Neural cell (in vitro differentiated cells): Measurements from ENCODE around the gene ROPN1B. TPM values are rescaled to one million over a fixed set of nuclear protein-coding genes. Genes with fewer than 3 reads are reported as not detected.

Source experiments
- H2AFZ ChIP-seq: fragments of 200-600, 300-800 bp; sonication (generic), shearing (Covaris generic); 2 replicates; pipeline ENCODE4 v1.6.0; 2014; ENCODE audit warnings: low read depth, mild to moderate bottlenecking, antibody characterized with exemption, low read length, moderate library complexity
- H3F3A ChIP-seq: fragments of 200-600 bp; shearing (Covaris generic); 2 replicates; pipeline ENCODE4 v1.6.1; 2016; ENCODE audit warnings: mild to moderate bottlenecking, moderate library complexity, mixed read lengths, antibody characterized with exemption, low read length; ENCODE audit not compliant: insufficient read depth, poor library complexity, severe bottlenecking
- H3K27ac ChIP-seq: fragments of 200-600, 300-800 bp; sonication (generic), shearing (Covaris generic); 2 replicates; pipeline ENCODE4 v1.5.1; 2014; ENCODE audit warnings: mild to moderate bottlenecking, low read length, moderate library complexity
- H3K27me3 ChIP-seq: fragments of 300-800, 200-600 bp; sonication (generic), shearing (Covaris generic); 2 replicates; pipeline ENCODE4 v1.6.0; 2014; ENCODE audit warnings: mild to moderate bottlenecking, low read depth, low read length, moderate library complexity; ENCODE audit not compliant: insufficient read depth
- H3K36me3 ChIP-seq: fragments of 300-800, 200-600 bp; sonication (generic), shearing (Covaris generic); 2 replicates; pipeline ENCODE4 v1.5.1; 2014; ENCODE audit warnings: mild to moderate bottlenecking, antibody characterized with exemption, low read length, moderate library complexity; ENCODE audit not compliant: insufficient read depth
- H3K4me2 ChIP-seq: fragments of 300-800, 200-600 bp; sonication (generic), shearing (Covaris generic); 2 replicates; pipeline ENCODE4 v1.6.0; 2014; ENCODE audit warnings: mild to moderate bottlenecking, low read length
- H3K4me3 ChIP-seq: fragments of 300-800, 200-600 bp; sonication (generic), shearing (Covaris generic); 2 replicates; pipeline ENCODE4 v1.5.1; 2014; ENCODE audit warnings: mild to moderate bottlenecking, low read length, moderate library complexity
- H3K79me2 ChIP-seq: fragments of 200-600 bp; shearing (Covaris generic); replicated peaks from 2 replicates; pipeline ENCODE4 v1.6.0; 2014; ENCODE audit warnings: mild to moderate bottlenecking, low read length, moderate library complexity; ENCODE audit not compliant: insufficient read depth
- H3K9ac ChIP-seq: fragments of 300-800, 200-600 bp; sonication (generic), shearing (Covaris generic); 2 replicates; pipeline ENCODE4 v1.6.1; 2016; ENCODE audit warnings: mild to moderate bottlenecking, low read length, mixed read lengths
- H3K9me2 ChIP-seq: fragments of 200-600 bp; shearing (Covaris generic); 2 replicates; pipeline ENCODE4 v1.6.1; 2016; ENCODE audit warnings: mild to moderate bottlenecking, low read length, mixed read lengths; ENCODE audit not compliant: insufficient read depth
- H3K9me3 ChIP-seq: fragments of 200-600, 300-800 bp; sonication (generic), shearing (Covaris generic); 2 replicates; pipeline ENCODE4 v1.6.1; 2016; ENCODE audit warnings: mild to moderate bottlenecking, mixed run types, low read length, moderate library complexity, mixed read lengths
- H4K20me1 ChIP-seq: fragments of 200-600 bp; shearing (Covaris generic); 2 replicates; pipeline ENCODE4 v1.6.1; 2016; ENCODE audit warnings: mild to moderate bottlenecking, mixed run types; ENCODE audit not compliant: insufficient read depth
- EZH2 ChIP-seq: fragments of 200-600, 300-800 bp; shearing (Covaris generic), sonication (generic); IDR thresholded peaks from 2 replicates; pipeline ENCODE4 v1.6.1; 2014; ENCODE audit warnings: antibody characterized with exemption, low read length, borderline replicate concordance, mild to moderate bottlenecking; ENCODE audit not compliant: insufficient read depth, poor library complexity, severe bottlenecking
- MXI1 ChIP-seq: fragments of 450-650 bp; conservative IDR thresholded peaks from 2 replicates; pipeline ENCODE4 v1.6.1; 2014; ENCODE audit warnings: antibody characterized with exemption, mild to moderate bottlenecking; ENCODE audit not compliant: poor library complexity, severe bottlenecking
- POLR2AphosphoS5 ChIP-seq: IDR thresholded peaks from 2 replicates; pipeline ENCODE4 v1.6.1; 2012
- RAD21 ChIP-seq: fragments of 450-650 bp; conservative IDR thresholded peaks from 2 replicates; pipeline ENCODE4 v1.6.1; 2014; ENCODE audit warnings: antibody characterized with exemption, mild to moderate bottlenecking, moderate library complexity
- REST ChIP-seq: IDR thresholded peaks from 2 replicates; pipeline ENCODE4 v1.6.1; 2012; ENCODE audit warnings: borderline replicate concordance
- SMC3 ChIP-seq: fragments of 450-650 bp; conservative IDR thresholded peaks from 2 replicates; pipeline ENCODE4 v1.6.1; 2014; ENCODE audit warnings: antibody characterized with exemption, mild to moderate bottlenecking, moderate library complexity; ENCODE audit not compliant: poor library complexity
- TAF1 ChIP-seq: IDR thresholded peaks from 2 replicates; pipeline ENCODE4 v1.6.1; 2012; ENCODE audit warnings: low read depth
- polyA plus RNA-seq: library from polyadenylated mRNA; depleted of rRNA; stranded (reverse); fragments of >200 nt; gene quantifications from 2 replicates; pipeline ENCODE4 v1.2.3, GENCODE V29; 2014

The ROPN1B gene
- polyA plus RNA-seq, 1 donor from 2014 or later = 0.11 TPM

- TF ChIP-seq SMC3 = no peak
Observed at GRCh38 chr3:126003447-126004190, 34.6 kb downstream of the ROPN1B start (continued).

GRCh38 chr3:126004217-126004616 lies 35.2 kb downstream of the ROPN1B start:
- H3K79me2 ChIP-seq = no peaks in the 10 kb centered on the region
- H3K4me3 ChIP-seq = no peak overlapping the region
- no peaks in the 10 kb centered on the region for H3K27me3 ChIP-seq
- H3K9ac ChIP-seq = no peak overlapping the region
- no peak overlapping the region for H2AFZ ChIP-seq
- TF ChIP-seq REST = no peak
- TF ChIP-seq POLR2AphosphoS5 = no peak
- TF ChIP-seq EZH2 = no peak
- TF ChIP-seq SMC3 = no peak
- no peak for TF ChIP-seq MXI1
- no peak for TF ChIP-seq RAD21
- no peak for TF ChIP-seq TAF1
- peaks cover 8% of the 10 kb centered on the region for H3K36me3 ChIP-seq
- no peaks in the 10 kb centered on the region for H3K9me3 ChIP-seq
- H3K27ac ChIP-seq = no peak overlapping the region
- no peak overlapping the region for H3K4me2 ChIP-seq
- no peaks in the 10 kb centered on the region for H3K9me2 ChIP-seq
- H4K20me1 ChIP-seq = no peaks in the 10 kb centered on the region
- H3F3A ChIP-seq = no peaks in the 10 kb centered on the region

DNA sequence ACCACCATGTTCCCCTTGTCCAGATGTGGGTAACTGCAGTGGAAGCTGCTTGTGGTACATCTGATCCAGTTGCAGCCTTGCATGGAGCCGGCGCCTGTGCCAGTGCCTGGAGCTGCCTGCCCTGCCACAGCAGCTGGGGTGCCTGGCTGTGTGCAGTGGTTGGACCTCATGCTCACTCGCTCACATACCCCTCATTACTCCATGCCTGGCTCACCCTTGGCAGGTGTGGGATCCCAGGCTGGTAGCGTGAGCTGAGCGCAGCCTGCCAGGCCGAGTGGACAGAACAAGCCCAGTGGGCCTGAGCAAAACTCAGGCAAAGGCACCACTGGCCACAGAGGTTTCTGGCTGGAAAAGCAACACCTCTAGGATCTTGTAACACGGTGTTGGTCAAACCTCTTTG lies 35.7 kb downstream of the ROPN1B start:
- no peak overlapping the region for H3K4me2 ChIP-seq
- H3K27me3 ChIP-seq = no peaks in the 10 kb centered on the region
- no peaks in the 10 kb centered on the region for H3K9me3 ChIP-seq
- H3K27ac ChIP-seq = no peak overlapping the region
- no peak overlapping the region for H3K9ac ChIP-seq
- no peaks in the 10 kb centered on the region for H3F3A ChIP-seq
- H2AFZ ChIP-seq = no peak overlapping the region
- no peak for TF ChIP-seq MXI1
- TF ChIP-seq RAD21 = no peak
- H3K79me2 ChIP-seq = no peaks in the 10 kb centered on the region
- peaks cover 8% of the 10 kb centered on the region for H3K36me3 ChIP-seq
- H3K4me3 ChIP-seq = no peak overlapping the region
- H3K9me2 ChIP-seq = no peaks in the 10 kb centered on the region
- H4K20me1 ChIP-seq = no peaks in the 10 kb centered on the region

DNA sequence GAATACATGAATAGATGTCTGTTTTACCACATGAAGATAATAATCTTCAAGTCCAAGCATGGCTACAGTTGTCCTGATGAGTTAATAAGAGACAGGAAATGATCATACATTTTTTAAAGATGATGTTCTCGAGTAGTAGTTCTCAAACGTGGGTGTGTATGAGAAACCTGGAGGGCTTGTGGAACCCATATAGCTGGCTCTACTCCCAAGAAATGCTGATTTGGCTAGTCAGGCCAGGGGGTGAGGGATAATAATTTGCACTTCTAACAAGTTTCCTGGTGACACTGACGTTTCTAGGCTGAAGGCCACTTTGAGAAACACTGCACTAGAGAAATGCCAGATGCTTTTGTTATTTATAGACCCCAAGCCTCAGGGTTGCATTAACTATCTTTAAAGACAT lies 37.0 kb downstream of the ROPN1B start:
- Histone ChIP-seq H3K9me2 (no peaks in the 10 kb centered on the region), H3K27me3 (no peaks in the 10 kb centered on the region), H3F3A (no peaks in the 10 kb centered on the region), H3K79me2 (no peaks in the 10 kb centered on the region), H3K27ac (no peak overlapping the region), H2AFZ (no peak overlapping the region), H3K4me3 (no peak overlapping the region), H3K36me3 (peaks cover 8% of the 10 kb centered on the region), H3K4me2 (no peak overlapping the region), H3K9me3 (no peaks in the 10 kb centered on the region), H3K9ac (no peak overlapping the region), H4K20me1 (no peaks in the 10 kb centered on the region)
- no peak for TF ChIP-seq REST
